ENCODE measurements around the gene ABCG4. TPM values are rescaled to one million over a fixed set of nuclear protein-coding genes. Genes with fewer than 3 reads are reported as not detected.
"Not testable (repeated sequence)": the region's sequence is repeated elsewhere in the genome, so short reads cannot be mapped to it uniquely, and the experiment has no call there.

The ABCG4 gene
- total RNA-seq, 1 experiment from 2014 or later: not detected

DNA sequence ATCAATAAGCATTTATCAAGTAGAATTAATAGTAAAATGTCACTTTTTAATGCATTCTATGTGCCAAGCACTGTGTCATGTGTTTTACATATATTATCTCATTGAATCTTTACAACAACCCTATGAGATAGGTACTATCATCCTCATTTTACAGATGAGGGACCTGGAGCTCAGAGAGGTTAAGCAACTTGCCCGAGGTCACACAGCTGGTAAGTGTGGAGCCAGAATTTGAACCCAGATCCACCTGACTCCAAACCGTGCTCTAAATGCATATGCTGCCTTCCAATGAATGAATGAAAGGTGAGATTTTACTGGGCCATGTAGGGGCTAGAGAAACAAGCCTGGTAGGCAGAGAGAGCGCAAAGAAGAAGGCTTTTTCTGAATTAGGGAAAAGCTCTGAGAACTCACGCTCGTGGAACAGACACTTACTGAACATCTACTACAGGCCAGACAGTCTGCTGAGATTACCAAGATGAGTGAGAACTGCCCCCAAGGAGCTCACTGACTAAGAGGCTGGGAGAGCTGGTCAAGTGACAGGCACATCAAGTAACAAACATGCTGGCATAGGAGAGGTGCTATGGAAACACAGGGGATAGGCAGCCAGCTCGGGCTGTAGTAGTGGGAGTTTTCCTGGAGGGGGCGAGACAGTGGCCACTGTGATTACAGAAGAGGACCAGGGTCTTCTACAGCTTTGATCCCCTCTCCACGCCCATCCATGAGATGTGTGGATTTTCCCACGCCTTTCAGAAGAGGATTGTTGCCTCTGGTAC, 4.4 kb downstream of the ABCG4 start:
- peak; percentile 33 for DNase-seq (ENCODE audit: low read depth)

DNA sequence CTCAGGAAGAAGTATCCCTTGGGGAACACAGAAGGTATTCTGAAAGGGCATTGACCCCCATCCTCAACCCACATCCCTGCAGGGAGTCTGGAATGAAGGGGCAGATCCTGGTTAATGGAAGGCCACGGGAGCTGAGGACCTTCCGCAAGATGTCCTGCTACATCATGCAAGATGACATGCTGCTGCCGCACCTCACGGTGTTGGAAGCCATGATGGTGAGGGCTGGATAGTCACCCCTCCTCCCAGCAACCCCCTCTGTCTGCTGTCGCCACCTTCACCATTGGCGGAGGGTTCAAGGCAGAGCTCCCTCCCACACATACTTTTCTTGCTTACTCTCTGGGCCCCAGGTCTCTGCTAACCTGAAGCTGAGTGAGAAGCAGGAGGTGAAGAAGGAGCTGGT, 5.3 kb downstream of the ABCG4 start:
- DNase-seq (ENCODE audit: low read depth): no peak

GRCh38 chr11:119155733-119156492, 7.1 kb downstream of the ABCG4 start:
- peak; percentile 47 for DNase-seq (ENCODE audit: low read depth)

DNA sequence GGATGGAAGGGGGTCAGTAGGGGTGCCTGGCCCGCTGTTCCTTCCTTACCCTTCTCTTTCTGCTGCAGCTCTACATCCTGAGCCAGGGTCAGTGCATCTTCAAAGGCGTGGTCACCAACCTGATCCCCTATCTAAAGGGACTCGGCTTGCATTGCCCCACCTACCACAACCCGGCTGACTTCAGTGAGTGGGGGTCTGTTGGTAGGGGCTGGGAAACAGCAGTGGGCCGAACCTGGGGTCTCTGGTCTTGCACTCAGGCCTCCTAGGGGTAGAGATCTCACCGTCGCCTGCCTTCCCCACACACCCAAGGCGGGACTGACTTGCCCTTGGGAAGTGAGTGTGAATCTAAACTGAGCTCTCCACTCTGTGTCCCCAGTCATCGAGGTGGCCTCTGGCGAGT, 7.6 kb downstream of the ABCG4 start:
- no peak for DNase-seq (ENCODE audit: low read depth)

- DNase-seq (ENCODE audit: low read depth): no peak
Measured at GRCh38 chr11:119157063-119157462, 8.2 kb downstream of the ABCG4 start.

GRCh38 chr11:119158467-119158866, 9.6 kb downstream of the ABCG4 start:
- no peak for DNase-seq (ENCODE audit: low read depth)

DNA sequence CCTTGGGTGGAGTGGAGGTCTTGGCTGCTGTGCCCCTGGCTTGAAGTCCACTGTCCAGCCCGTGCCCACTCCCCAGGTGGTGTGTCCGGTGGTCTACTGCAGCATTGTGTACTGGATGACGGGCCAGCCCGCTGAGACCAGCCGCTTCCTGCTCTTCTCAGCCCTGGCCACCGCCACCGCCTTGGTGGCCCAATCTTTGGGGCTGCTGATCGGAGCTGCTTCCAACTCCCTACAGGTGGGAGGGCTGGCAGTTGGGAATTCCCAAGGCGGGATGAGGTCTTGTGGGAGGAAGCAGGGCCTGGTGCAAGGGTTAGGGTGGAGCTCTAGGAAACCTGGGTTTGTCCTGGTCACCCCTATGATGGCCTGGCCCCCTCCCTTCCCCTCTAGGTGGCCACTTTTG, 11.3 kb downstream of the ABCG4 start:
- DNase-seq (ENCODE audit: low read depth): no peak

GRCh38 chr11:119161871-119162270, 13.0 kb downstream of the ABCG4 start:
- DNase-seq (ENCODE audit: low read depth): no peak

GRCh38 chr11:119166368-119167076, 17.7 kb downstream of the ABCG4 start:
- DNase-seq (ENCODE audit: low read depth): peak; percentile 87

GRCh38 chr11:119167077-119167458, 18.2 kb downstream of the ABCG4 start:
- not testable (repeated sequence) for DNase-seq (ENCODE audit: low read depth)

DNA sequence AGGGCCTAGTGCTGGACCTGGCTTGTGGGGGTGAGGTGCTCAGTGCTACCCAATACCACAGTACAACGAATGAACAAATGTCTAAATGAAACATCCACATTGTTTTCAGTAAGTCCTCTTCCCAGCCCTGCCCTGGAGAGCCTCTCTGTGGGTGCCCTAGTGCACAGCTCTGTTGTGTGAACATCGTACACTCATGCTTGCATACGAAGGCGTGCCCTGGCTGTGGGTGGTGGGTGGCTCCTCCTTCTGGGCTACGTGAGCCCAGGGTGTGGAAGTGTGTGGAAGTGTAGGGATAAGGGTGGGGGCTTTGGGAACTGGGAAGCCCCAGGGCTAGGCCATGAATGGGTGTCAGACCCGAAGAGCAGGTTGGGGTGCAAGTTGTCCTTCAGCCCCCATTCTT, 19.1 kb downstream of the ABCG4 start:
- DNase-seq (ENCODE audit: low read depth): no peak

DNA sequence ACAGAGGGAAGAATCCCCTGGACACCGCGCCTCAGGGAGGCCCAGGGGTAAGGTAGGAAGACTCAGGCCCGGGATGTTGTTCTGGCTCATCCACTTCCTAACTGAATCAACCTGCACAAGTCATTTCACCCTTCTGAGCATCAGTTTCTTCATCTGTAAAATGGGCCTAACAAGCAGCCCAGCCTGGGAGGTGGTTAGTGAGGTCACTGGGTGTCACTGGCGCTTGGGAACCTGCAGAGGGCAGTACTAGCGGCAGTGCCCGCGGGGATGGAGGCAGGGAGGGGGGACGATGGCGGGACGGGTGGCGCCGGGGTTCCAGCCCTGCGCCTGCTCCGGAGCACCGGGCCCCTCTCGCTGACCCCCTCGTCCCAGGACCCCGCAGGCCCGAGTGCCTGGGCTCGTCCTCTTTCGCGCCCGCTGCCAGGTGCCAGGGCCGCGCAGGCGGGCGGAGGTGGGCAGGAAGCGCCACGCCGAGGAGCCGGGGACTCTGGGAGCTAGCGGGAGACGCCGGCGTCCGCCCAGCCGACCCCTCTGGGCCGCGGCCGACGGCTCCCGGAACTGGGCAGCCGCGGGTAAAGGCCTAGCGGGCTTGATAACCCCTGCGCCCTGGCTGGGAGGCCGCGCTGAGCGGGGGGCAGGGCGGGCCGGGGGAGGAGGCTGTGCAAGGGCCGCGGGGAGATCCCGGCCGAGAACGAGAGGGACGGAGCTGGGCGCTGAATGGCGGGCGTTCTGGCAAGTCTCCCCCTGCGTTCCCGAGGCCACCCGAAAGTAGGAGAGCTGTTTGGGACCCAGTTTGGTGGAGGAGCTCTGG, 19.8 kb downstream of the ABCG4 start, which contains the start of gene NLRX1:
Gene NLRX1, plus strand, starts transcription at position 255 of the 811 bp plus-strand sequence. CDS start 2,679 bp downstream, outside the sequence.
- DNase-seq (ENCODE audit: low read depth): peak; percentile 78

GRCh38 chr11:119169282-119169719, 20.4 kb downstream of the ABCG4 start:
- DNase-seq (ENCODE audit: low read depth): peak; percentile 38

DNA sequence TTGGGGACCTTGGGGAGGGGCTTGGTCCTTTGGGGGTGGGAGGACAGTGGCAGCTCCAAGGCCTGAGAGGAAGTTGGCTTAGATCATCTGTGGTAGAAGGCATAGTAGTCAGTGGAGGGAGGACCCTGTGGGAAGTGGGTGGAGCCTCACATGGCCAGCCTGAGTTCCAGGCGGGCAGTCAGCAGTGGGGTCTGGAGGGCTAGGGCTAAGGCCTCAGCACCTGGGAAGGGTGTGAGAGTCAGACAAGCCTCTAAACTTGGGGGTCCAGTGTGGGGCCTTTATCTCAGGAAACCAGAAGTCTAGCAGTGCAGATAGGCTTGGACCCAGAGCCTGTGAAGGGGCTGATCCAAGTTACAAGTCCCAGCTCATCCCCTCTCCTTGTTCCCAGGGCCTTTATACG, 23.7 kb downstream of the ABCG4 start:
- no peak for DNase-seq (ENCODE audit: low read depth)

- no peak for DNase-seq (ENCODE audit: low read depth)
Measured at GRCh38 chr11:119173453-119173852, 24.6 kb downstream of the ABCG4 start.

- peak; percentile 75 for DNase-seq (ENCODE audit: low read depth)
Measured at GRCh38 chr11:119175493-119176077, 26.7 kb downstream of the ABCG4 start.

DNA sequence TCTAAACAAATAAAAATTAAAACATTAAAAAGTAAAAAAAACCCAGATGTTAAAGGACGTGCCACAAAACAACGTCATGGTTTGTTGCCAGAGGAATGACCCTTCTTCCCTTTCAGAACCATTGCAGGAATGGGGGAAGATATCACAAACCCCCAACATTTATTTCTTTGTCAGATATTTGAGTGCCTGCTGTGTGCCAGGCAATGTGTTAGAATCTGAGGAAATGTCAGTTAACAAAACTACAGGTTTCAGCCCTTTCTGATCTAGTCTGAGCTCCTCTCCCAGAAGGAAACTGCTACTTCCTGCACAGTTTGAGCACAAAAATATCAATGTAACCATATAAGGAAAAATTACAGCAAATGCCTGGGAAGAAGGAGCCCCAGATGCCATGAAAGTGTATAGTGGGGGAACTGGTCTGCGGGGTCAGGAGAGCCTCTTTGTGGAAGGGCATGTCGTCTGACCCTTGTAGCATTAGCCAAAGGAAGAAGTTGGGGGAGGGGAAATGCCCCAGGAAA, 29.4 kb downstream of the ABCG4 start:
- DNase-seq (ENCODE audit: low read depth): no peak

DNA sequence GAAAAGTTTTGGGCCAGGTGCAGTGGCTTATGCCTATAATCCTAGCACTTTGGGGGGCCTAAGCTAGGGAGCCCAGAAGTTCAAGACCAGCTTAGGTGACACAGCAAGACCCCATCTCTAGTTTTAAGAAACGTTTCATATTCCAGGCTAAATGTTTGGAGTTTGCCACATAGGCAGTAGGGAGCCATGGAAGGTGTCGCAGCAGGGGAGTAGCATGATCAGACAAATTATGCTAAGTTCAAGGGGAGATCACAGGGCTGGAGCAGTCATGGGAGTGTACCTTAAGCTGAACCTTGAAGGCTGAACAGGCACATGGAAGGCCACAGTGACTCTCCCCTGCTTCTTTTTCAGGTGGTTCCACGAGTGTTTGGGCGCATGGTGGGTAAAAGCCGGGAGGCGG, 30.5 kb downstream of the ABCG4 start:
- DNase-seq (ENCODE audit: low read depth): no peak

DNA sequence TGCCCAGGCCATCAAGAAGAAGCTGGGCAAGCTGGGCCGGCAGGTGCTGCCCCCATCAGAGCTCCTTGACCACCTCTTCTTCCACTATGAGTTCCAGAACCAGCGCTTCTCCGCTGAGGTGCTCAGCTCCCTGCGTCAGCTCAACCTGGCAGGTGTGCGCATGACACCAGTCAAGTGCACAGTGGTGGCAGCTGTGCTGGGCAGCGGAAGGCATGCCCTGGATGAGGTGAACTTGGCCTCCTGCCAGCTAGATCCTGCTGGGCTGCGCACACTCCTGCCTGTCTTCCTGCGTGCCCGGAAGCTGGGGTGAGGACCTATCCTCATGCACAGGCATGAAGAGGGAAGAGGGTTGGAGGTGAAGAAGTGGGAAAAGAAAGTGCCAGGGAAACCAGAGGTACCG, 31.1 kb downstream of the ABCG4 start:
- DNase-seq (ENCODE audit: low read depth): no peak

GRCh38 chr11:119180729-119181676, 32.2 kb downstream of the ABCG4 start:
- DNase-seq (ENCODE audit: low read depth): no peak
